ENCODE measurements around the gene TSTD1. TPM values are rescaled to one million over a fixed set of nuclear protein-coding genes. Genes with fewer than 3 reads are reported as not detected.
"Not testable (repeated sequence)": the region's sequence is repeated elsewhere in the genome, so short reads cannot be mapped to it uniquely, and the experiment has no call there.

The TSTD1 gene
- total RNA-seq, 1 donor from 2014 or later: 6.8 TPM

- no peak for DNase-seq
Observed at GRCh38 chr1:161068306-161069234, 29.8 kb upstream of the TSTD1 start.

- DNase-seq: no peak
Observed at GRCh38 chr1:161066694-161067093, 27.9 kb upstream of the TSTD1 start.

- not testable (repeated sequence) for DNase-seq
Observed at GRCh38 chr1:161065681-161066080, 26.9 kb upstream of the TSTD1 start.

GRCh38 chr1:161063936-161064335 lies 25.2 kb upstream of the TSTD1 start:
- not testable (repeated sequence) for DNase-seq

- DNase-seq: no peak
Observed at GRCh38 chr1:161061419-161061818, 22.7 kb upstream of the TSTD1 start.

- no peak for DNase-seq
Observed at GRCh38 chr1:161059293-161059692, 20.5 kb upstream of the TSTD1 start.

- no peak for DNase-seq
Observed at GRCh38 chr1:161054805-161055204, 16.0 kb upstream of the TSTD1 start.

- no peak for DNase-seq
Observed at GRCh38 chr1:161054232-161054631, 15.5 kb upstream of the TSTD1 start.

- DNase-seq: no peak
Observed at GRCh38 chr1:161052899-161053298, 14.1 kb upstream of the TSTD1 start.

- no peak for DNase-seq
Observed at GRCh38 chr1:161051219-161051618, 12.5 kb upstream of the TSTD1 start.

- DNase-seq: no peak
Observed at GRCh38 chr1:161048949-161049722, 10.4 kb upstream of the TSTD1 start.

GRCh38 chr1:161047436-161048420 lies 9.0 kb upstream of the TSTD1 start:
- DNase-seq: no peak

- DNase-seq: no peak
Observed at GRCh38 chr1:161046605-161047228, 8.0 kb upstream of the TSTD1 start.

GRCh38 chr1:161045736-161046604 lies 7.2 kb upstream of the TSTD1 start, which contains the start of gene USF1:
USF1 (minus strand) TSS chr1:161045977; CDS start chr1:161043275, 2,702 bp downstream.
- DNase-seq: peak; percentile 98

- DNase-seq: peak; percentile 73
Observed at GRCh38 chr1:161044908-161045735, 6.4 kb upstream of the TSTD1 start.

GRCh38 chr1:161044535-161044907 lies 5.8 kb upstream of the TSTD1 start:
- peak; percentile 39 for DNase-seq

GRCh38 chr1:161039546-161039945 lies 782 bp upstream of the TSTD1 start:
- DNase-seq: no peak

- DNase-seq: no peak
Observed at GRCh38 chr1:161039154-161039545, 386 bp upstream of the TSTD1 start.

- no peak for DNase-seq
Observed at GRCh38 chr1:161037661-161038522, 872 bp downstream of the TSTD1 start.

All from dermis blood vessel endothelial cell (primary cell).